HepG2 (cell line): Measurements from ENCODE around the gene HLF. TPM values are rescaled to one million over a fixed set of nuclear protein-coding genes. Genes with fewer than 3 reads are reported as not detected.

Experiments used
- ATAC-seq: fragments of 200-7000 bp; cut with Tn5 transposase; 3 replicates; pipeline ENCODE4 v1.9.1; 2020; ENCODE audit warnings: mild to moderate bottlenecking, moderate library complexity
- BruUV-seq: library from RNA; stranded (reverse); fragments of 400-500 nt; replicated peaks from 2 replicates; lab custom pipeline; 2021; lab: Mats Ljungman, UMichigan
- CTCF ChIA-PET: fragments of 300-600 bp; formaldehyde crosslinking; extraction: SDS; loops from one replicate; lab custom pipeline; 2021; ENCODE audit warnings: low total read pairs, inconsistent platforms, low intra/inter-chr PET ratio; lab: Yijun Ruan, JAX
- POLR2A ChIA-PET: fragments of 350-600 bp; sonication (Branson Sonifier 250); formaldehyde crosslinking; loops from one replicate; lab custom pipeline; 2020; ENCODE audit warnings: antibody characterized with exemption, inconsistent platforms; lab: Yijun Ruan, JAX
- DNase-seq: peaks from one replicate; pipeline ENCODE4 v3.0.0-alpha.2; 2015; ENCODE audit warnings: low spot score
- FAIRE-seq: peaks from 3 replicates; lab custom pipeline; 2011; peaks lifted over from hg19 to GRCh38; lab: Jason Lieb, UNC
- H2AFZ ChIP-seq: one replicate; pipeline ENCODE4 v1.6.1; 2011; ENCODE audit warnings: low read length, inconsistent platforms
- H3K27ac ChIP-seq: fragments of 300-600 bp; 3 replicates; pipeline ENCODE4 v1.8.0; 2011; ENCODE audit warnings: mixed run types, mild to moderate bottlenecking, mixed read lengths, low read length, inconsistent platforms; ENCODE audit not compliant: insufficient read depth; ENCODE audit errors: extremely low read length
- H3K27me3 ChIP-seq, 2 experiments: fragments of 200-600 bp in 1 of 2; 2 replicates in 1 of 2; 3 replicates in 1 of 2; pipeline versions ENCODE4 v1.6.0 to v1.8.0; 2011; ENCODE audit warnings: low read length in 2 of 2, mild to moderate bottlenecking in 2 of 2, moderate library complexity in 2 of 2, inconsistent platforms in 1 of 2; ENCODE audit not compliant: insufficient read depth in 2 of 2, control insufficient read depth in 1 of 2
- H3K36me3 ChIP-seq, 2 experiments: fragments of 200-600 bp in 1 of 2; replicated peaks in 1 of 2; 2 replicates in 1 of 2; 3 replicates in 1 of 2; pipeline versions ENCODE4 v1.5.1 to v1.8.0; 2011; ENCODE audit warnings: low read length in 2 of 2, inconsistent platforms in 1 of 2; ENCODE audit not compliant: insufficient read depth in 2 of 2, control insufficient read depth in 1 of 2
- H3K4me1 ChIP-seq: 2 replicates; pipeline ENCODE4 v1.5.1; 2012; ENCODE audit warnings: low read length, inconsistent platforms; ENCODE audit not compliant: insufficient read depth
- H3K4me2 ChIP-seq: 2 replicates; pipeline ENCODE4 v1.6.0; 2011; ENCODE audit warnings: low read depth, low read length, inconsistent platforms
- H3K4me3 ChIP-seq, 3 experiments: fragments of 200-600 bp in 1 of 3; sonication (generic), shearing (Covaris generic) in 1 of 3; replicated peaks in 1 of 3; 2 replicates each; pipeline ENCODE4 v1.5.1; 2011 to 2016; ENCODE audit warnings: low read length in 3 of 3, inconsistent platforms in 2 of 3, low read depth in 2 of 3, mild to moderate bottlenecking in 2 of 3, control low read depth in 1 of 3, mixed read lengths in 1 of 3; ENCODE audit not compliant: insufficient read depth in 1 of 3
- H3K79me2 ChIP-seq: one replicate; pipeline ENCODE4 v1.6.1; 2011; ENCODE audit warnings: low read length, inconsistent platforms; ENCODE audit not compliant: insufficient read depth
- H3K9ac ChIP-seq: 2 replicates; pipeline ENCODE4 v1.6.0; 2011; ENCODE audit warnings: mild to moderate bottlenecking, low read depth, low read length, inconsistent platforms; ENCODE audit not compliant: insufficient read depth
- H3K9me3 ChIP-seq: 2 replicates; pipeline ENCODE4 v1.5.1; 2012; ENCODE audit warnings: mild to moderate bottlenecking, low read length
- H4K20me1 ChIP-seq: 2 replicates; pipeline ENCODE4 v1.6.0; 2011; ENCODE audit warnings: inconsistent platforms, mild to moderate bottlenecking, low read length, moderate library complexity; ENCODE audit not compliant: insufficient read depth
- AGO1 ChIP-seq: fragments of 200-400 bp; formaldehyde crosslinking; IDR thresholded peaks from 2 replicates; pipeline ENCODE4 v1.6.1; 2017; ENCODE audit warnings: mild to moderate bottlenecking, low read depth, low read length, moderate library complexity; ENCODE audit not compliant: poor library complexity, severe bottlenecking
- BRD4 ChIP-seq: sonication (generic); formaldehyde crosslinking; IDR thresholded peaks from 2 replicates; pipeline ENCODE4 v1.4.0; 2020; ENCODE audit warnings: missing genetic modification reagents
- GPN1 ChIP-seq: sonication (generic); formaldehyde crosslinking; IDR thresholded peaks from 2 replicates; pipeline ENCODE4 v1.5.1; 2020; ENCODE audit warnings: missing genetic modification reagents, borderline replicate concordance
- HMGXB4 ChIP-seq, 2 experiments: sonication (generic) in 1 of 2; formaldehyde crosslinking in 1 of 2; IDR thresholded peaks; 2 replicates each; pipeline versions ENCODE4 v1.4.0 to v1.6.1; 2018 to 2020; ENCODE audit warnings: missing genetic modification reagents in 2 of 2, borderline replicate concordance in 1 of 2, low read depth in 1 of 2, mild to moderate bottlenecking in 1 of 2, missing biosample characterization in 1 of 2
- KLF12 ChIP-seq: sonication (generic); formaldehyde crosslinking; IDR thresholded peaks from 2 replicates; pipeline ENCODE4 v1.4.0; 2020; ENCODE audit warnings: missing genetic modification reagents, borderline replicate concordance
- MED13 ChIP-seq: sonication (generic); formaldehyde crosslinking; IDR thresholded peaks from 2 replicates; pipeline ENCODE4 v1.5.0; 2020; ENCODE audit warnings: missing genetic modification reagents
- MYC ChIP-seq: sonication (generic); formaldehyde crosslinking; IDR thresholded peaks from 2 replicates; pipeline ENCODE4 v1.9.0; 2021; ENCODE audit warnings: missing genetic modification reagents, borderline replicate concordance
- NKX3-1 ChIP-seq: sonication (generic); formaldehyde crosslinking; IDR thresholded peaks from 2 replicates; pipeline ENCODE4 v1.5.0; 2020; ENCODE audit warnings: missing genetic modification reagents
- NONO ChIP-seq, 2 experiments: fragments of 450-650 bp in 1 of 2; sonication (generic) in 1 of 2; formaldehyde crosslinking in 1 of 2; IDR thresholded peaks in 1 of 2; conservative IDR thresholded peaks in 1 of 2; 2 replicates each; pipeline versions ENCODE4 v1.6.1 to v1.8.0; 2017 to 2022; ENCODE audit warnings: mild to moderate bottlenecking in 1 of 2, missing genetic modification reagents in 1 of 2, moderate library complexity in 1 of 2
- PBX3 ChIP-seq: sonication (generic); formaldehyde crosslinking; IDR thresholded peaks from 2 replicates; pipeline ENCODE4 v1.8.1; 2023; ENCODE audit warnings: missing genetic modification reagents, inconsistent platforms, borderline replicate concordance
- SIN3A ChIP-seq: IDR thresholded peaks from 2 replicates; pipeline ENCODE4 v1.6.1; 2011; ENCODE audit warnings: low read depth, mild to moderate bottlenecking, control low read depth, low read length, borderline replicate concordance
- SP4 ChIP-seq: sonication (generic); formaldehyde crosslinking; IDR thresholded peaks from 2 replicates; pipeline ENCODE4 v1.8.1; 2023; ENCODE audit warnings: mild to moderate bottlenecking, missing genetic modification reagents
- SRSF4 ChIP-seq: fragments of 200-400 bp; formaldehyde crosslinking; IDR thresholded peaks from one replicate; pipeline ENCODE4 v1.6.1; 2018; ENCODE audit warnings: mild to moderate bottlenecking, low read depth, low read length, moderate library complexity; ENCODE audit not compliant: poor library complexity, severe bottlenecking
- SRY ChIP-seq: sonication (generic); formaldehyde crosslinking; IDR thresholded peaks from 2 replicates; pipeline ENCODE4 v1.8.0; 2022; ENCODE audit warnings: mild to moderate bottlenecking, missing genetic modification reagents
- TAF1 ChIP-seq: sonication (generic); formaldehyde crosslinking; IDR thresholded peaks from 2 replicates; pipeline ENCODE4 v1.4.0; 2020; ENCODE audit warnings: missing genetic modification reagents
- XRCC5 ChIP-seq: fragments of 200-400 bp; formaldehyde crosslinking; optimal IDR thresholded peaks from 2 replicates; pipeline ENCODE3; 2017; ENCODE audit warnings: mild to moderate bottlenecking, low read length
- ZFP90 ChIP-seq: sonication (generic); formaldehyde crosslinking; IDR thresholded peaks from 2 replicates; pipeline ENCODE4 v1.8.0; 2022; ENCODE audit warnings: missing genetic modification reagents, mild to moderate bottlenecking, inconsistent platforms, borderline replicate concordance
- ZNF558 ChIP-seq: sonication (generic); formaldehyde crosslinking; IDR thresholded peaks from 2 replicates; pipeline ENCODE4 v1.9.0; 2022; ENCODE audit warnings: mild to moderate bottlenecking, missing genetic modification reagents, borderline replicate concordance
- ZNF83 ChIP-seq: sonication (generic); formaldehyde crosslinking; IDR thresholded peaks from 2 replicates; pipeline ENCODE4 v1.4.0; 2020; ENCODE audit warnings: missing genetic modification reagents, mild to moderate bottlenecking, borderline replicate concordance
- WGBS: methylation state at CpG from one replicate; pipeline ENCODE4 v1.1.6; 2017; ENCODE audit warnings: low lambda C conversion rate; 5-methylcytosine and 5-hydroxymethylcytosine counted together
- in situ Hi-C: cut with HindIII; loops from 2 replicates; pipeline ENCODE4 v1.10.0; 2017; ENCODE audit warnings: low pct_unique_long_range_greater_than_20kb; ENCODE audit not compliant: extremely low pct_ligation_motif_present
- intact Hi-C: fragments of 100-400 bp; cut with micrococcal nuclease; formaldehyde crosslinking; loops from one replicate; pipeline ENCODE4 v1.10.0; 2022; ENCODE audit not compliant: unreplicated experiment
- polyA plus RNA-seq, 8 experiments: library from polyadenylated mRNA; depleted of rRNA in 3 of 8; stranded (reverse) in 7 of 8; unstranded in 1 of 8; fragments of >200 nt; fragmentation: Illumina TruSeq in 4 of 8; extraction: Trizol in 4 of 8; gene quantifications; 2 replicates each; pipeline versions ENCODE4 v1.2.1 to v1.2.3, GENCODE V29; 2011 to 2016; ENCODE audit warnings: low read depth in 4 of 8, missing spikeins in 1 of 8, mixed read lengths in 1 of 8; ENCODE audit not compliant: insufficient read depth in 1 of 8
- total RNA-seq, 5 experiments: library from RNA; depleted of rRNA; stranded (reverse); fragments of >200 nt; fragmentation: Illumina TruSeq; extraction: Trizol; gene quantifications; 2 replicates each; pipeline ENCODE4 v1.2.3, GENCODE V29; 2016; ENCODE audit warnings: low read depth in 1 of 5

HLF gene
- total and polyA plus RNA-seq, 2 of the 13 experiments (the other 11 are each of a cell fraction or from before 2014, with no cell fraction given) = 202 to 346 TPM

- POLR2A ChIA-PET = interaction anchor here (1.1 to 13.8 kb wide), 10 partner anchors 9 to 41 kb away, joined by 3 to 626 read pairs (median 10); no protein-coding TSS in a partner anchor
- Histone ChIP-seq H3K27me3 (no peaks in the 10 kb centered on the region; a peak in 1 of 5 replicates), H3K4me1 (peaks cover 8% of the 10 kb centered on the region), H3K4me3 (peak overlapping the region; percentile 81 to 93 (median 83)), H3K4me2 (peak overlapping the region; percentile 93), H3K79me2 (peaks cover 56% of the 10 kb centered on the region), H2AFZ (no peak overlapping the region), H3K9ac (peak overlapping the region; percentile 97), H3K36me3 (peaks cover 6 to 31% of the 10 kb centered on the region in 2 experiments), H3K9me3 (no peaks in the 10 kb centered on the region), H3K27ac (peak overlapping the region; percentile 84), H4K20me1 (no peaks in the 10 kb centered on the region)
- CTCF ChIA-PET = interaction anchor here (1.1 to 1.4 kb wide), 2 partner anchors 30 to 31 kb away, joined by 3 read pairs; no protein-coding TSS in a partner anchor
- in situ Hi-C loops (no loop called here), intact Hi-C loops (loop anchor here (2.0 kb wide), 3 partner anchors 21 to 211 kb away; no protein-coding TSS in a partner anchor)
- DNase-seq (no peak), FAIRE-seq (no peak), ATAC-seq (peak; percentile 71)
- TSS peak; percentile 33 for BruUV-seq
- under 1% methylated on average over 46 of the region's 52 CpGs for WGBS
- TF ChIP-seq TAF1 (CRISPR knock-in tag) (peak; percentile 32; the same call in 1 of the 2 replicates), HMGXB4 (CRISPR knock-in tag; IDR thresholded peaks at IDR 0.05; ENCODE audit: borderline replicate concordance in 1 of 2, low read depth in 1 of 2) (0 out of 4 replicates have a peak, but pooled peaks of 1 of the 2 experiments have one; percentile 24), SRSF4 (peak; percentile 91), NKX3-1 (CRISPR knock-in tag) (peak; percentile 34; the same call in 1 of the 2 replicates), SIN3A (peak; percentile 11; the same call in 1 of the 2 replicates), ZNF558 (0 out of 2 replicates have a peak, but pooled peaks have one; percentile 70), SP4 (CRISPR knock-in tag) (0 out of 2 replicates have a peak, but pooled peaks have one; percentile 6), KLF12 (CRISPR knock-in tag) (0 out of 2 replicates have a peak, but pooled peaks have one; percentile 3), MED13 (CRISPR knock-in tag) (peak; percentile 14; the same call in 1 of the 2 replicates), ZNF83 (CRISPR knock-in tag) (no peak), PBX3 (CRISPR knock-in tag) (0 out of 2 replicates have a peak, but pooled peaks have one; percentile 43), ZFP90 (CRISPR knock-in tag) (0 out of 2 replicates have a peak, but pooled peaks have one; percentile 22), GPN1 (CRISPR knock-in tag) (no peak), NONO (IDR thresholded peaks at IDR 0.05) (no peak), NONO (CRISPR knock-in tag; conservative IDR thresholded peaks at IDR 0.05) (peak; percentile 46; the same call in 1 of the 2 replicates), BRD4 (CRISPR knock-in tag) (peak; percentile 57; the same call in 1 of the 2 replicates), MYC (CRISPR knock-in tag) (peak; percentile 42; the same call in 1 of the 2 replicates), SRY (CRISPR knock-in tag) (0 out of 2 replicates have a peak, but pooled peaks have one; percentile 25), XRCC5 (peak; percentile 9), AGO1 (peak; percentile 71)
Observed at GRCh38 chr17:55265311-55266021, 706 bp downstream of the HLF start.
